Skin of body (tissue), 2 donors: ENCODE data around the gene P2RX1. TPM values are rescaled to one million over a fixed set of nuclear protein-coding genes. Genes with fewer than 3 reads are reported as not detected.
A peak's percentile ranks its signal among the peaks of the same experiment; 100 is the strongest.

Experiments
- DNase-seq: peaks from one replicate; lab custom pipeline; 2025; lab: John Stamatoyannopoulos, UW
- total RNA-seq: library from RNA; depleted of rRNA; stranded (reverse); fragments of >200 nt; gene quantifications from one replicate; pipeline ENCODE4 v1.2.3, GENCODE V29; 2014

P2RX1 gene
- total RNA-seq, 1 donor from 2014 or later = 2.6 TPM

GRCh38 chr17:3889325-3890012 lies 26.8 kb downstream of the P2RX1 start:
- DNase-seq = no peak

GRCh38 chr17:3888343-3889171 lies 27.7 kb downstream of the P2RX1 start:
- peak; percentile 84 for DNase-seq

GRCh38 chr17:3887804-3888203 lies 28.5 kb downstream of the P2RX1 start:
- no peak for DNase-seq

GRCh38 chr17:3887394-3887793 lies 28.9 kb downstream of the P2RX1 start:
- no peak for DNase-seq

GRCh38 chr17:3886776-3887175 lies 29.5 kb downstream of the P2RX1 start:
- no peak for DNase-seq

GRCh38 chr17:3885970-3886369 lies 30.3 kb downstream of the P2RX1 start:
- no peak for DNase-seq

GRCh38 chr17:3885271-3885670 lies 31.0 kb downstream of the P2RX1 start:
- no peak for DNase-seq

GRCh38 chr17:3884188-3884587 lies 32.1 kb downstream of the P2RX1 start:
- no peak for DNase-seq

- DNase-seq = no peak
These were observed 34.0 kb downstream of the P2RX1 start for GRCh38 chr17:3882276-3882675.

- DNase-seq = no peak
These were observed 35.3 kb downstream of the P2RX1 start for GRCh38 chr17:3880983-3881382.

- DNase-seq = no peak
These were observed 36.5 kb downstream of the P2RX1 start for GRCh38 chr17:3879591-3880417.

GRCh38 chr17:3879186-3879585 lies 37.1 kb downstream of the P2RX1 start:
- peak; percentile 78 for DNase-seq

- no peak for DNase-seq
These were observed 39.0 kb downstream of the P2RX1 start for GRCh38 chr17:3877220-3877619.

- DNase-seq = no peak
These were observed 40.9 kb downstream of the P2RX1 start for GRCh38 chr17:3875317-3875716.

- no peak for DNase-seq
These were observed 42.4 kb downstream of the P2RX1 start for GRCh38 chr17:3873862-3874261.

- DNase-seq = no peak
These were observed 45.4 kb downstream of the P2RX1 start for GRCh38 chr17:3870871-3871306.

GRCh38 chr17:3867606-3868005 lies 48.7 kb downstream of the P2RX1 start:
- no peak for DNase-seq

- DNase-seq = no peak
These were observed 49.2 kb downstream of the P2RX1 start for GRCh38 chr17:3867106-3867505.

GRCh38 chr17:3866276-3866675 lies 50.0 kb downstream of the P2RX1 start:
- no peak for DNase-seq

- DNase-seq = no peak
These were observed 51.1 kb downstream of the P2RX1 start for GRCh38 chr17:3865176-3865575.

- no peak for DNase-seq
These were observed 51.7 kb downstream of the P2RX1 start for GRCh38 chr17:3864534-3864933.
